Endothelial cell of umbilical vein (primary cell): ENCODE results near the gene TOM1L1. TPM values are rescaled to one million over a fixed set of nuclear protein-coding genes. Genes with fewer than 3 reads are reported as not detected.

Experiments used
- Bru-seq: library from RNA; stranded (reverse); fragments of 400-500 nt; gene quantifications from one replicate; lab custom pipeline; 2021; lab: Mats Ljungman, UMichigan
- BruChase-seq, 2 experiments: library from RNA; stranded (reverse); fragments of 400-500 nt; gene quantifications; one replicate each; lab custom pipeline; 2021; lab: Mats Ljungman, UMichigan
- BruUV-seq: library from RNA; stranded (reverse); fragments of 400-500 nt; replicated peaks from 2 replicates; lab custom pipeline; 2021; lab: Mats Ljungman, UMichigan
- CTCF ChIA-PET: fragments of 300-600, 350-600 bp; sonication (Branson Sonifier 250); formaldehyde crosslinking; loops from one replicate; lab custom pipeline; 2021; ENCODE audit warnings: antibody characterized with exemption, inconsistent platforms; lab: Charles Lee
- POLR2A ChIA-PET: fragments of 300-600, 350-600 bp; sonication (Branson Sonifier 250); formaldehyde crosslinking; loops from one replicate; lab custom pipeline; 2021; ENCODE audit warnings: antibody characterized with exemption, inconsistent platforms; lab: Charles Lee
- DNase-seq: peaks from one replicate; pipeline ENCODE4 v3.0.0-alpha.2; 2011; ENCODE audit warnings: low read depth, low spot score
- FAIRE-seq: peaks from 2 replicates; lab custom pipeline; 2011; peaks lifted over from hg19 to GRCh38; lab: Jason Lieb, UNC
- H2AFZ ChIP-seq: 2 replicates; pipeline ENCODE4 v1.6.0; 2012; ENCODE audit warnings: low read depth, low read length, control low read depth, inconsistent platforms
- H3K27ac ChIP-seq: 2 replicates; pipeline ENCODE4 v1.5.1; 2011; ENCODE audit warnings: low read depth, mild to moderate bottlenecking, control low read depth, low read length, moderate library complexity; ENCODE audit not compliant: insufficient read depth
- H3K27me3 ChIP-seq, 2 experiments: 2 replicates each; pipeline versions ENCODE4 v1.6.0 to v1.6.1; 2011; ENCODE audit warnings: low read length in 2 of 2, mixed read lengths in 1 of 2; ENCODE audit not compliant: control insufficient read depth in 2 of 2, insufficient read depth in 2 of 2
- H3K36me3 ChIP-seq, 2 experiments: 2 replicates in 1 of 2; 3 replicates in 1 of 2; pipeline ENCODE4 v1.5.1; 2011; ENCODE audit warnings: low read length in 2 of 2, mild to moderate bottlenecking in 1 of 2, moderate library complexity in 1 of 2; ENCODE audit not compliant: control insufficient read depth in 2 of 2, insufficient read depth in 2 of 2; ENCODE audit errors: extremely low read depth in 1 of 2
- H3K4me1 ChIP-seq: 3 replicates; pipeline ENCODE4 v1.5.1; 2011; ENCODE audit warnings: mild to moderate bottlenecking, low read length; ENCODE audit not compliant: control insufficient read depth, insufficient read depth; ENCODE audit errors: extremely low read depth
- H3K4me2 ChIP-seq: 2 replicates; pipeline ENCODE4 v1.6.1; 2011; ENCODE audit warnings: low read length, control low read depth, mixed read lengths; ENCODE audit not compliant: insufficient read depth
- H3K4me3 ChIP-seq, 3 experiments: fragments of 200-600 bp in 1 of 3; sonication (generic), shearing (Covaris generic) in 1 of 3; replicated peaks in 1 of 3; 2 replicates each; pipeline ENCODE4 v1.5.1; 2011 to 2016; ENCODE audit warnings: control low read depth in 3 of 3, low read length in 3 of 3, mild to moderate bottlenecking in 2 of 3, inconsistent platforms in 1 of 3, low read depth in 1 of 3, moderate library complexity in 1 of 3; ENCODE audit not compliant: insufficient read depth in 1 of 3
- H3K79me2 ChIP-seq: 2 replicates; pipeline ENCODE4 v1.6.0; 2012; ENCODE audit warnings: low read length, inconsistent platforms; ENCODE audit not compliant: control insufficient read depth, insufficient read depth
- H3K9ac ChIP-seq: replicated peaks from 2 replicates; pipeline ENCODE3; 2011; ENCODE audit warnings: low read length, control low read depth; ENCODE audit not compliant: insufficient read depth; ENCODE audit errors: extremely low read depth
- H3K9me1 ChIP-seq: replicated peaks from 3 replicates; pipeline ENCODE4 v1.6.0; 2011; ENCODE audit warnings: mild to moderate bottlenecking, low read length; ENCODE audit not compliant: control insufficient read depth, insufficient read depth; ENCODE audit errors: extremely low read depth
- H3K9me3 ChIP-seq: replicated peaks from 2 replicates; pipeline ENCODE4 v1.5.1; 2012; ENCODE audit warnings: low read length, inconsistent platforms; ENCODE audit not compliant: control insufficient read depth, insufficient read depth
- H4K20me1 ChIP-seq: replicated peaks from 2 replicates; pipeline ENCODE3; 2011; ENCODE audit warnings: mild to moderate bottlenecking, low read length; ENCODE audit not compliant: control insufficient read depth, insufficient read depth; ENCODE audit errors: extremely low read depth
- EZH2 ChIP-seq: IDR thresholded peaks from 2 replicates; pipeline ENCODE4 v1.6.1; 2012; ENCODE audit warnings: borderline replicate concordance, low read depth, mild to moderate bottlenecking, moderate library complexity, low read length, inconsistent platforms; ENCODE audit not compliant: severe bottlenecking
- FOS ChIP-seq: IDR thresholded peaks from 2 replicates; pipeline ENCODE4 v1.6.1; 2011; ENCODE audit warnings: mild to moderate bottlenecking, low read length, moderate library complexity, borderline replicate concordance; ENCODE audit not compliant: insufficient read depth
- GATA2 ChIP-seq: IDR thresholded peaks from 2 replicates; pipeline ENCODE4 v1.7.0; 2011; ENCODE audit warnings: low read depth, mild to moderate bottlenecking, moderate library complexity, mixed read lengths, low read length; ENCODE audit not compliant: insufficient read length, insufficient read depth
- JUN ChIP-seq: IDR thresholded peaks from 2 replicates; pipeline ENCODE4 v1.6.1; 2011; ENCODE audit warnings: borderline replicate concordance, low read depth; ENCODE audit not compliant: insufficient read length, insufficient read depth
- MYC ChIP-seq: IDR thresholded peaks from one replicate; pipeline ENCODE4 v1.6.1; 2011; ENCODE audit warnings: mild to moderate bottlenecking, low read depth, low read length
- POLR2A ChIP-seq: IDR thresholded peaks from 2 replicates; pipeline ENCODE4 v1.6.1; 2012; ENCODE audit warnings: low read depth, mild to moderate bottlenecking, control low read depth, low read length
- POLR2AphosphoS5 ChIP-seq: IDR thresholded peaks from 2 replicates; pipeline ENCODE4 v1.6.1; 2012; ENCODE audit warnings: low read depth, mild to moderate bottlenecking, control low read depth, low read length, moderate library complexity; ENCODE audit not compliant: insufficient read depth
- dilution Hi-C: fragments of 300-500 bp; cut with MboI; formaldehyde crosslinking; loops from one replicate; pipeline ENCODE4 v1.15.0; 2019; ENCODE audit warnings: low sequenced_read_pairs; ENCODE audit not compliant: extremely low pct_ligation_motif_present
- intact Hi-C: fragments of 100-400 bp; cut with micrococcal nuclease; formaldehyde crosslinking; loops from one replicate; pipeline ENCODE4 v1.10.0; 2022
- long read RNA-seq: library from polyadenylated mRNA; stranded (forward); transcript quantifications from one replicate; pipeline ENCODE4 v2.0.0, GENCODE V29; 2021
- polyA minus RNA-seq, 3 experiments: library from RNA; depleted of rRNA, polyadenylated mRNA; stranded (reverse); fragments of >200 nt; gene quantifications; 1 replicate in 1 of 3; 2 replicates in 2 of 3; pipeline ENCODE4 v1.2.3, GENCODE V29; 2011
- polyA plus RNA-seq, 4 experiments: library from polyadenylated mRNA; depleted of rRNA in 3 of 4; stranded (reverse) in 3 of 4; unstranded in 1 of 4; fragments of >200 nt; gene quantifications; 2 replicates each; pipeline versions ENCODE4 v1.2.1 to v1.2.3, GENCODE V29; 2011 to 2012; ENCODE audit warnings: missing spikeins in 1 of 4
- total RNA-seq: library from RNA; stranded (reverse); gene quantifications from 2 replicates; pipeline ENCODE4 v1.2.3, GENCODE V29; 2021
- TF ChIP-seq, protein P1 (sequence below): IDR thresholded peaks from 2 replicates; pipeline ENCODE4 v1.6.1; 2011; ENCODE audit not compliant: insufficient read depth, insufficient read length
- TF ChIP-seq, protein P2 (sequence below), 2 donors: IDR thresholded peaks; 1 replicate in 1 of 2; 2 replicates in 1 of 2; pipeline ENCODE4 v1.5.1; 2011; ENCODE audit warnings: low read length in 2 of 2, mild to moderate bottlenecking in 2 of 2, moderate library complexity in 2 of 2, control low read depth in 1 of 2, inconsistent platforms in 1 of 2, low read depth in 1 of 2; ENCODE audit not compliant: insufficient read depth in 1 of 2; ENCODE audit errors: extremely low read depth in 1 of 2

Gene TOM1L1, protein sequence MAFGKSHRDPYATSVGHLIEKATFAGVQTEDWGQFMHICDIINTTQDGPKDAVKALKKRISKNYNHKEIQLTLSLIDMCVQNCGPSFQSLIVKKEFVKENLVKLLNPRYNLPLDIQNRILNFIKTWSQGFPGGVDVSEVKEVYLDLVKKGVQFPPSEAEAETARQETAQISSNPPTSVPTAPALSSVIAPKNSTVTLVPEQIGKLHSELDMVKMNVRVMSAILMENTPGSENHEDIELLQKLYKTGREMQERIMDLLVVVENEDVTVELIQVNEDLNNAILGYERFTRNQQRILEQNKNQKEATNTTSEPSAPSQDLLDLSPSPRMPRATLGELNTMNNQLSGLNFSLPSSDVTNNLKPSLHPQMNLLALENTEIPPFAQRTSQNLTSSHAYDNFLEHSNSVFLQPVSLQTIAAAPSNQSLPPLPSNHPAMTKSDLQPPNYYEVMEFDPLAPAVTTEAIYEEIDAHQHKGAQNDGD
- total RNA-seq (0.60 and 1.1 TPM in 2 replicates), polyA plus RNA-seq (0.38 and 0.44 TPM in 2 replicates), polyA minus RNA-seq (0.51 and 1.3 TPM in 2 replicates), Bru-seq, nascent RNA (percentile 21 among the genes with signal in this experiment), BruChase-seq, experiment 1, labeled RNA remaining after a 6-hour chase (percentile 25 among the genes with signal in this experiment), BruChase-seq, experiment 2, labeled RNA remaining after a 2-hour chase (percentile 28 among the genes with signal in this experiment)
- polyA plus RNA-seq (2011; cell fraction: cytosol; rRNA removed): 0.90 and 0.99 TPM in 2 replicates
- 1.2 and 1.5 TPM in 2 replicates for polyA plus RNA-seq (2011; cell fraction: nucleus; rRNA removed)
- polyA plus RNA-seq (2012): 9.0 and 10.9 TPM in 2 replicates
- 24.8 TPM for polyA minus RNA-seq (2011; cell fraction: cytosol; rRNA and poly(A)+ RNA removed)
- 0.72 and 1.2 TPM in 2 replicates for polyA minus RNA-seq (2011; cell fraction: nucleus; rRNA and poly(A)+ RNA removed)
- long read RNA-seq, partial matches to known transcripts: 0 of 6 reads
- long read RNA-seq, other reads (novel, unspliced or antisense): 4 of 6 reads

DNA sequence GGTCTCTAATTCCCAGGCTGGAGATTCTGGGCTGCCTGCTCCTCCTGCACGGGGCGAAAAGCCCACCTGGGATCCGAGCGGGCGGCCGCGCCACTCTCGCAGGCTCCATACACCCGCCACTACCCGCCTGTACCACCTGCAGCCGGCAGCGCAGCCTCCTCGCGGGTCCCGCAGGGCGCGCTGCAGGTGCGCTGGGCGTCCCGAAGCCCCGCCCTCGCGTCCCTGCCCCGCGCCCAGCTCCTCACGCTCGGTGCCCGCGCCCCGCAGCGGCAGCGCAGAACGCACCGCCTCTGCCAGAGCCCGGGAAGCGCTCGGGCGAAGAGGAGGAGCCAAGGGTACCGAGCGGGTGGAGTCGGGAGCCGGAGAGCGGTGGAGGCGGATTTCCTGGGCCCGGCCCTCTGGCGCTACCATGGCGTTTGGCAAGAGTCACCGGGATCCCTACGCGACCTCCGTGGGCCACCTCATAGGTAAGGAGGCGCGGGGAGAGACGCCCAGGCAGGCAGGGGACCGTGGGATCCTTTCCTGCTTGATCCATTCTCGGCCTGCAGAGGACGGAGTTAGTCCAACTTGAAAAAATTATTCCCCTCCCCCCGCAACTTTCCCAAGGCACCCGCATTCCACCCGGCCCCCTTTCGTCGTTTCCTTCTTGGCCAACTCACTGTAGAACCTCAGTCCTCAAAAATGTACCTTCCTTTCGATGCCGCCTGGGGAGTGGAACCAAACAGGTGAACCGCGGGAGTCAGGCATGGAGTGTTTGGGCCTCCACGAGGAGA lies at the start of gene TOM1L1:
Gene TOM1L1 (plus strand): TSS at position 396 of the 773 bp plus-strand sequence. CDS start 14 bp downstream, at position 410.
- BruUV-seq: no TSS peak
- Histone ChIP-seq H3K4me3 (peak within 1 kb of the TSS in 2 of 3 experiments; percentile 26 to 28), H3K27me3 (peaks cover 7 to 13% of the 10 kb centered on the region in 2 experiments), H3K27ac (no peak within 1 kb of the TSS), H3K79me2 (no peaks in the 10 kb centered on the region), H3K36me3 (no peaks in the 10 kb centered on the region), H3K9me3 (no peaks in the 10 kb centered on the region), H2AFZ (peak within 1 kb of the TSS; percentile 66), H4K20me1 (no peaks in the 10 kb centered on the region), H3K9me1 (no peaks in the 10 kb centered on the region), H3K9ac (peak within 1 kb of the TSS; percentile 3), H3K4me1 (peaks cover 3% of the 10 kb centered on the region), H3K4me2 (peak within 1 kb of the TSS; percentile 54)
- ChIA-PET POLR2A (no interaction called here), CTCF (interaction anchor here (1.6 kb wide), 1 partner anchor 10 kb away, joined by 6 read pairs; no protein-coding TSS in a partner anchor)
- intact Hi-C loops: no loop called here
- TF ChIP-seq FOS (no peak), MYC (no peak), POLR2AphosphoS5 (no peak), JUN (no peak), POLR2A (no peak), GATA2 (no peak), EZH2 (peak; percentile 46)
- TF ChIP-seq, protein P1, sequence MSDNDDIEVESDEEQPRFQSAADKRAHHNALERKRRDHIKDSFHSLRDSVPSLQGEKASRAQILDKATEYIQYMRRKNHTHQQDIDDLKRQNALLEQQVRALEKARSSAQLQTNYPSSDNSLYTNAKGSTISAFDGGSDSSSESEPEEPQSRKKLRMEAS: no peak
- TF ChIP-seq, protein P2, sequence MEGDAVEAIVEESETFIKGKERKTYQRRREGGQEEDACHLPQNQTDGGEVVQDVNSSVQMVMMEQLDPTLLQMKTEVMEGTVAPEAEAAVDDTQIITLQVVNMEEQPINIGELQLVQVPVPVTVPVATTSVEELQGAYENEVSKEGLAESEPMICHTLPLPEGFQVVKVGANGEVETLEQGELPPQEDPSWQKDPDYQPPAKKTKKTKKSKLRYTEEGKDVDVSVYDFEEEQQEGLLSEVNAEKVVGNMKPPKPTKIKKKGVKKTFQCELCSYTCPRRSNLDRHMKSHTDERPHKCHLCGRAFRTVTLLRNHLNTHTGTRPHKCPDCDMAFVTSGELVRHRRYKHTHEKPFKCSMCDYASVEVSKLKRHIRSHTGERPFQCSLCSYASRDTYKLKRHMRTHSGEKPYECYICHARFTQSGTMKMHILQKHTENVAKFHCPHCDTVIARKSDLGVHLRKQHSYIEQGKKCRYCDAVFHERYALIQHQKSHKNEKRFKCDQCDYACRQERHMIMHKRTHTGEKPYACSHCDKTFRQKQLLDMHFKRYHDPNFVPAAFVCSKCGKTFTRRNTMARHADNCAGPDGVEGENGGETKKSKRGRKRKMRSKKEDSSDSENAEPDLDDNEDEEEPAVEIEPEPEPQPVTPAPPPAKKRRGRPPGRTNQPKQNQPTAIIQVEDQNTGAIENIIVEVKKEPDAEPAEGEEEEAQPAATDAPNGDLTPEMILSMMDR (IDR thresholded peaks at IDR 0.05; ENCODE audit: extremely low read depth in 1 of 2, insufficient read depth in 1 of 2, low read depth in 1 of 2, low read length in 2 of 2): no peak
- dilution Hi-C loops: no loop called here
- FAIRE-seq (no peak), DNase-seq (no peak)
